ENCODE data around the gene PKD1. TPM values are rescaled to one million over a fixed set of nuclear protein-coding genes. Genes with fewer than 3 reads are reported as not detected.
"Not testable (repeated sequence)": the region's sequence is repeated elsewhere in the genome, so short reads cannot be mapped to it uniquely, and the experiment has no call there.

Gene PKD1
- polyA plus RNA-seq, result 10 to 100 TPM; 36.9 to 89.6 (median 83.7) TPM

DNA sequence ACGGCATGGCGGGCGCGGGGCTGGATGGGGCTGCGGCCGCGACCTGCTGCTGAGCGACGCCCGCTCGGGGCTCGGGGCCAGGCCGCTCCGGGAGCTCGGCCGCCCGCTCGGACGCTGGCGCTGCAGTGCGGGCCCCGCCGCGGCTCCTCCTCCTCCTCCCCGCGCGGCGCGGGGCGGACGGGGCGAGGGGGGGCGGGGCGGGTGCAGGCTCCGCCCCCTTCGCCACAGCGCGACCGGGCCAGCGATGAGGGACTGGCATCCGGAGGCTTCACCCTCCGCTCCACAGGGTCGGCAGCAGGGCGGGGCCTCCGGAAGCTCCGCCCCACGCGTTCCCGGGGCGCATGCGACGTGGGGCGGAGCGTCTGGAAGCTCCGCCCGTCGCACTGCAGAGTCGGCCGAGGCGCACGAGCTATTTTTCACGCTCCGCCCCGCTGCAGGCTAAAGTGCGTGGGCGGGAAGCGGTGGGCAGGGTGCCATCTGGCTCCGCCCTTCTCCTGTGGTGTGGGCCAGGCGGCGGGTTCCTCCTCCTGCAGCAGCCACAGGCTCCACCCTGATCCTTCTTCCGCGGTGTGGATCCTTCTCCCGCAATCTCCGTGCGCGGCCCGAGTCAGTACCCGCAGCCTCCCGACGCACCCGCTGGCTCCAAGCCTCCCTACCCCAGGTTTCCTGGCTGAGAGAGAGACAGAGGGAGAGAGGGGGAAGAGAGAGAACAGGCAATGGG, at the start of gene PKD1:
PKD1 (minus strand) TSS at position 129 of the 721 bp plus-strand sequence. CDS start 209 bp downstream, outside the sequence.
- H3K27ac ChIP-seq (ENCODE audit: low read depth, low read length), result not testable (repeated sequence)
- WGBS, 3 donors, result 0% methylated on average over 34 to 58 of the region's 81 CpGs

DNA sequence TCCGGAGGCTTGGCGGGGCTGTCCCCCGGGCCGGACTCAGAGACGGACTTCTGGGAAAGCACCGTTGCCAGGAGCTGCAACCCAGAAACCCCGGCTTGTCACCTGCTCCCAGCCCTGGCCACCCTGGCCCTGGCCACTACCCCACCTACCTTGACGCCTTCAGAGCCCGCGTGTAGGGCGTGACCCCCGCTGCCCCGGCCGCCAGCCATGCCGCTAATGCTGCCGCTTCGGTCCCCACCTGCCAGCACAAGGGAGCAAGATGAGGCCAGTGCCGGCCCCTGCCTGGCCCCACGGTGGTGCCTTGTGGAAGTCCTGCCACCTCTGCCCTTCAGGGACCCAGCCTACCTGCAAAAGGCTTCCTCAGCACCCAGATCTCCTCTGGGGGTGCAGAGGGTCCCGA, 49.3 kb upstream of the PKD1 start:
- 80 to 87% (median 82%) methylated on average over 19 to 20 of the region's 20 CpGs for WGBS, 3 donors
- no peak overlapping the region for H3K27ac ChIP-seq (ENCODE audit: low read depth, low read length)

DNA sequence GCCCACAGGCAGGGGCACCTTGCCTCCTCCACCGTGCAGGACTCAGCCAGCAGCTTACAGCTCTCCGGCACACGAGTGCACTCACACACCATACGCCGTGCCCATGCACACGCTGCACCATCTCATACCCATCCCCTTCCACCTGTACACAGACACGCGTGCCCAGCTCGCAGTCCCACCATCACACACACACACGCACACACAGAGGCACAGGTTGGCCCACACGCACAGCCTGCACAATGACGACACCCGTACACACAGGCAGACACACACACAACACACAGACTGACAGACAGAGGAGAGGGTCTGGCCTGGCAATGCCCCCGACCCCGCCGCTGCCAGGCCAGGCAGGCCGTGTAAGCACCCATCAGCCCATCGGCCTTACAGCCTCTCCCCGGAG, 48.6 kb upstream of the PKD1 start:
- no peak overlapping the region for H3K27ac ChIP-seq (ENCODE audit: low read depth, low read length)
- WGBS, 3 donors, result 83 to 90% (median 87%) methylated on average over 17 to 19 of the region's 19 CpGs

DNA sequence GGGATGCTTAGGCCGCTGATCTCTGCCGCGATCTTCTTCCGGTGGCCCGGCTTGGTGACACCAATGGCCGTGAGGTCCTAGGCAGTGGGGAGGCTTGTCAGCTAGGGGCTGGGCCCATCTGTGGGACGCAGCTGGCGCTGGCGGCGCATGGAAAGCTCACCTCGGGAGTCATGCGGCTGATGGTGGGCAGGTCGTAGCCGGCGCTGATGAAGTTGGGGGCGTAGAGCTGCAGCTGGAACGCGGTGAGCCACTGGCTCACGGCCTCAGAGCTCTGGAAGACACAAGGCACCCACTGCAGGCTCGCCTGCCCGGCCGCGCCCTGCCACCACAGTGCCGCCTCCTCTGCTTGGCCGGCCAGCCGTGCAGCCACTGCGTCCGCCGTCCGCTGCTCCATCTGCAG, 48.0 kb upstream of the PKD1 start:
- no peak overlapping the region for H3K27ac ChIP-seq (ENCODE audit: low read depth, low read length)
- WGBS, 3 donors, result 91 to 93% (median 91%) methylated on average over 23 to 30 of the region's 30 CpGs

DNA sequence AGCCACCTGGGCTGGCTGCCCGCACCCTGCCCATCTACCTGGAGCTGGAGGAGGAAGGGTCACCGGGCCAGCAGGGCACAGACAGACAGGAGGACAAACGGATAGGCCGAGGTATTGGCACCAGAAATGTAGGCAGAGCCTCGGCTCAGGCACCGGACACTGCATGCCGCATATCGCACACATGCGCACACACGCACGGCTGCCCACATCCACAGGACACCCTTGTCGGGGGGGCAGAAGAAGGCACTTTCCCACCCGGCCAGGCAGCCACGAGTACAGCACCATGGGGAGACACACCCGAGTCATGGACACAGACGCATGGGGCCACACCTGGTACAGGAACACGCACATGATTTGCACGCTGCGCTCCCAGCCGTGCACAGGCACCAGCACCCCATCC, 46.3 kb upstream of the PKD1 start:
- H3K27ac ChIP-seq (ENCODE audit: low read depth, low read length), result no peak overlapping the region
- WGBS, 3 donors, result 90 to 92% (median 91%) methylated on average over 20 of the region's 20 CpGs

DNA sequence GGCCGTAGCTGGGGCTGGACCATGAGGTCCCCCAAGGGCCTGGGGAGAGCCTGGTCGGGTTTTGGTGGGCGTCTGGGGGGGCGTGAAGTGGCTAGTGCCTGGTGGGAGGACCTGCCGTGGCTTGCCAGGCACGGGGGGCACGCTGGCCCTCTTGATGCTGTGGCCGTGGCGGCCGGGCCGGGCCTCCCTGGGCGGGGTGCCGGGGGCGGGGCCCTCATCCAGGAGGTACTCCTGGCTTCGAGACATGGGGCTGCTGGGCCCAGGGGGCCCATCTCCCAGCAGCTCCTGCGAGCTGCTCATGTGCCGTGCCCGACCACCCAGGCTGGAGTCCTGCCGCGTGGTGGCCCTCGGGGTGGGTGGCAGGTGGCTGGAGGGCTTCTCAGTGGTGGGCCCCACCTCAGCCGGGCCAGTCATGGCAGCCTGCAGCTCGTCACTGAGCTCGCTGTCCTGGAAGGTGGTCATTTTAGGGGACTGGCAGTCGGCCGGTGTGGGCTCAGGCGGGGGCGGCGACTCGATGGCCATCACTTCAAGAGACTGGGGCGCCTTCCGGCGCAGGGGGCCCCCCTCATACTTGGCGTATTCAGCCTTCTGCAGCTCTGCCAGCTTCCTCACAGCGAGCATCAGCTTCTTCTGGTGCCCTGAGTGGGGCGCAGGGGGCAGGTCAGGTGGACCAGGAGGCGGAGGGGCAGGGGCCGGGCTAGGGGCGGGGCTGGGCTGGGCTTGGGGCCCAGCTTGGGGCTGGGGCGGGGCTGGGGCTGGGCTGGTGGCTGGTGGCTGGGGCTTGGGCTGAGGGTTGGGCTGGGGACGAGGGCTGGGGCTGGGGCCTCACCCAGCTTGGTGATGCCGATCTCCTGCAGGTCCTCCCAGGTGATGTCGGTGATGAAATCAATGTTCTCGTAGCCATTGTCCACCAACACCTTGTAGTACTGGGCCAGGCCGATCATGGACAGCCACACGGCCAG, 45.5 kb upstream of the PKD1 start:
- H3K27ac ChIP-seq (ENCODE audit: low read depth, low read length), result no peak overlapping the region
- WGBS, 3 donors, result 83 to 91% (median 85%) methylated on average over 39 to 46 of the region's 46 CpGs

DNA sequence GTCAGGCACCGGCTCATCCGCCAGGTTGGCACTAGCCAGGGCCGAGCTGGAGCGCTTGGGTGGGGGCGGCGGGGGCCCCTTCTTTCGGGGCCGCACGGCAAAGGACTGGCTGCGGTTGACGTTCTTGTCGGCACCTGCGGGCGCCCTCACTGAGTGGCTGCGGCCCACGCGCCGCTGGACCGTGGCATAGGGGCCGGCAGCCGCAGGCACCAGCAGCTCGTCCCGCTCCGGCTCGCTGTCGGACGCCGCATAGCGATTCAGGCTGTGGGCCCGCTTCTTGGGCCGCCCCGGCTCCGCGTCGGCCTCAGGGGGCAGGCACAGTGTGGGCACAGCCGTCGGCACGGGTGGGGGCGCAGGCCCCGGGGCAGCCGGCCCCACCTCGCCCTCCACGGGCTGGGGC, 44.8 kb upstream of the PKD1 start:
- WGBS, 3 donors, result 94 to 95% (median 95%) methylated on average over 34 to 43 of the region's 43 CpGs
- H3K27ac ChIP-seq (ENCODE audit: low read depth, low read length), result no peak overlapping the region

DNA sequence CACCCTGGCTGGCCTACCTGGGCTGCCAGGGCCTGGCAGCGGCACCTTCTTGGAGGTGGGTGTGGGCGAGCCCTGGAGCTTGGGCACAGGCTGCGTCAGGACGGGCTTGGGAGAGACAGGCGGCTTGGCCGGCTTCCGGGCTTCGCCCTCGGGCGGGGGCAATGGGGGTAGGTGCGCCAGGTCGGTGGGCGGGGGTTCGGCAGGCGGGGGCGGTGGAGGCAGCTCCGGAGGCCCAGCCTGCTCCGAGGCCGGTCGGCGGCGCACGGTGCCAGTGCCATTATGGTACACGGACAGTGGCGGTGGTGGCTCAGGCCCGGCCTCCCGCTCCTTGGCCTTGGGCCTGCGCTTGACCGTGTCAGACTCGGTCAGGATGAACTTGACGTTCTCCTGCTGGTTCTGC, 43.9 kb upstream of the PKD1 start:
- WGBS, 3 donors, result 96 to 97% (median 97%) methylated on average over 23 to 31 of the region's 31 CpGs
- no peak overlapping the region for H3K27ac ChIP-seq (ENCODE audit: low read depth, low read length)

DNA sequence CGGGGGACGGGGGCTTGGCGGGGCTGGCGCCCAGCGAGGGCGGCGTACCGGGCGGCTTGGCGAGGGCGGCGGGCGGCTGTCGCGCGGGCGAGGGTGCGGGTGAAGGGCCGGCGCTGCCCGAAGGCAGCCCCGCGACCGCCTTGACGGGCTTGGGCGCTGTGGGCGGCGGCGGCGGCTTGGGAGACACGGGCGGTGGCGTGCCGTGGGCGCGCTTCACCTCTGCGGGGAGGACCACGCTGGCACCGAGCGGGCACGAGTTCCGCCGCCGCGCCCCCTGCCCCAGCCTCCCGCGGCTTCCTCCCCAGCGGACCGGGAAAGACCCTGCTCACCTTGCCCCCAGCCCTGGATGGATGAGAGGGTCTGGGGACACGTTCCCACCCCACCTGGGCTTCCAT, 43.4 kb upstream of the PKD1 start:
- 26 to 61% (median 44%) methylated on average over 38 of the region's 50 CpGs for WGBS, 3 donors
- H3K27ac ChIP-seq (ENCODE audit: low read depth, low read length), result no peak overlapping the region

DNA sequence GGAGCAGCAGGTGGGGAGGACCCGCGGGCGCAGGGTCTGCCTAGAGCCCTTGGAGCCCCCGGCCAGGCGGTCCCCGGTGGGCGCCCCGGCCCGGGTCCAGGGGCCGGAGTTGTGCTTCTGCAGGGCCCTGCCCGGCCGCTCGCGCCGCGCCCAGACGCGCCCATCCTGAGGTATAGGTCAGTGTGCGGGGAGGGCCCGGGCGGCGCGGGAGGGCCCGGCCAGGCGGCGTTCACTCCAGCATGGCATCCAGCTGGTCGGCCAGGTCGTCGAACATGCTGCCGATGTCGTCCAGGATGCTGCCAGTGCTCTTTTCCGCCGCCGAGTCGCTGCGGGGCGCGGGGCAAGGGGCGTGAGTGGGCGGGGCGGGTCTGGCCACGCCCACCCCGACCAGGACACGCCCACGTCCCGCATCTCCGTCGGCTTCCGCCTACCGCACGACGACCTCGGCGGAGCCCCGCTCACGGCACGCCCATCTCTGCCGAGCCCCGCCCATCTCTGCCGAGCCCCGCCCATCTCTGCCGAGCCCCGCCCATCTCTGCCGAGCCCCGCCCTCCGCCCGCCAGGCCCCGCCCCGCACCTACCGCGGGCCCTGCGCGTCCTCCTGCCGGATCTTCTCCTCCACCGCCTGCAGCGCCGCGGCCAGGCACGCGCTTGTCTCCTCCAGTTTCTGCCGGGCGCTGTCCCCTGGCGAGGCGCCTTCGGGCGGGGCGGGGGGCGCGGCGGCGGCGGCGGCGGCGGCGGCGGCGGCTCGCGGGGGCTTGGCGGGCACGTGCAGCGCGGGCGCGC, 42.8 kb upstream of the PKD1 start:
- 33 to 41% (median 37%) methylated on average over 46 to 105 of the region's 106 CpGs for WGBS, 3 donors
- no peak overlapping the region for H3K27ac ChIP-seq (ENCODE audit: low read depth, low read length)

DNA sequence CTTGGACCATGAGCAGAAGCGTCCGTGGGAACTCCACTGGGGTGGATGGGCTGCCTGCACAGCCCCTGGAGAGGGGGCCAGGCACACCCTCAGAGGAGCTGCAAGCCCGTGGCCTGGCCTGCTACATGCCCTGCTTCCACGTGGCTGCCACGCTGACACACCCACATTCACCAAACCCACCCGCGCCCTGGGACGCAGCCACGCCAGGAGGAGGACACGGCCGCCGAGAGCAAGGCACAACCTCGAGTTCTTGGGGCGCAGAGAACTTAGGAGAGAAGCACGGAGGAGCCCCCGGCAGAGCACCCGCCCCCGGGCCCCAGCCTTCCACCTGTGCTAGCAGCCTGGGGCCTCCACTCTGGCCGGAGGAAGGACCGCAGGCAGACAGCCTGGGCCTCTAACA, 41.9 kb upstream of the PKD1 start:
- WGBS, 3 donors, result 93 to 94% (median 94%) methylated on average over 20 of the region's 20 CpGs
- H3K27ac ChIP-seq (ENCODE audit: low read depth, low read length), result no peak overlapping the region

DNA sequence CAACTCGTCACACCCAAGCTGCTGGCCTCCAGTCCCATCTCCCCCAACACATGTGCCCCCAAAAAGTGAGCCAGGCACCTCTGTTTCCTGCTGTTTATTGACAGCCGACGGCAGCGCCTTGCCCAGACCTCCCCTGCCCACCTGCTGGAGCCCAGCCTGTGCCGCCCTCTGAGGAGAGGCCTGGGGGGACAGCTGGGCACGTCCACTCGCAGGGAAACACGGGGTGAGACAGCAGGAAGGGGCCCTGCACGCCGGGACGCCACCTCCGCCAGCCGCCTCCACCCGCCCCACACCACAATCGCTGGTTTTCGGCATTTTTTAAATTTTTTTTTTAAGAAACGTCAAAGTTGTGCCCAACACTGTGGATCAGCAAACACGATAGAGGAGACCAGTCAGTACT, 41.4 kb upstream of the PKD1 start:
- no peak overlapping the region for H3K27ac ChIP-seq (ENCODE audit: low read depth, low read length)
- WGBS, 3 donors, result 90 to 92% (median 91%) methylated on average over 18 of the region's 18 CpGs

DNA sequence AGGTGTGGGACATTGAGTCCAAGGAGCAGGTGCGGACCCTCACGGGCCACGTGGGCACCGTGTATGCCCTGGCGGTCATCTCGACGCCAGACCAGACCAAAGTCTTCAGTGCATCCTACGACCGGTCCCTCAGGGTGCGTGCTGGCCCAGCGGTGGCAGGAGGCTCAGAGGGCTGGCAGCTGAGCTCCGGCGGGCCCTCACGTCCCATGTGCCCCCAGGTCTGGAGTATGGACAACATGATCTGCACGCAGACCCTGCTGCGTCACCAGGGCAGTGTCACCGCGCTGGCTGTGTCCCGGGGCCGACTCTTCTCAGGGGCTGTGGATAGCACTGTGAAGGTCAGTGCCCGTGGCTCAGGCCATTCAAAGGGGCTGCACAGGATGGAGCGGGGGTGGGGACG, 40.3 kb upstream of the PKD1 start:
- H3K27ac ChIP-seq (ENCODE audit: low read depth, low read length), result no peak overlapping the region
- 93 to 96% (median 94%) methylated on average over 23 of the region's 23 CpGs for WGBS, 3 donors

DNA sequence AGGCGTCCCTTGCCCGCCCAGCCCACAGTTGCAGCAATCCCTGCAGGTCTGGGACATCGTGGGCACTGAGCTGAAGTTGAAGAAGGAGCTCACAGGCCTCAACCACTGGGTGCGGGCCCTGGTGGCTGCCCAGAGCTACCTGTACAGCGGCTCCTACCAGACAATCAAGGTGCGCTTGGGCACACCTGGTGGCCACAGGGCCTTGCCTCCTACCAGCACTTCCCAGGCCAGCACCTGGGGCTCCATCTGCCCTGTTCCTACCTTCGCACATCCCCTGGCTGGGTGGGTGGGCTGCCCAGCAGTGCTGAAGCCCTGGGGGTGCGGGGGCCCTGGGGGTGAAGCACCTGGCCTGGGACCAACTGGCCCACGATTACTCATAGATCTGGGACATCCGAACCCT, 39.8 kb upstream of the PKD1 start:
- H3K27ac ChIP-seq (ENCODE audit: low read depth, low read length), result no peak overlapping the region
- 91 to 95% (median 95%) methylated on average over 10 of the region's 10 CpGs for WGBS, 3 donors

DNA sequence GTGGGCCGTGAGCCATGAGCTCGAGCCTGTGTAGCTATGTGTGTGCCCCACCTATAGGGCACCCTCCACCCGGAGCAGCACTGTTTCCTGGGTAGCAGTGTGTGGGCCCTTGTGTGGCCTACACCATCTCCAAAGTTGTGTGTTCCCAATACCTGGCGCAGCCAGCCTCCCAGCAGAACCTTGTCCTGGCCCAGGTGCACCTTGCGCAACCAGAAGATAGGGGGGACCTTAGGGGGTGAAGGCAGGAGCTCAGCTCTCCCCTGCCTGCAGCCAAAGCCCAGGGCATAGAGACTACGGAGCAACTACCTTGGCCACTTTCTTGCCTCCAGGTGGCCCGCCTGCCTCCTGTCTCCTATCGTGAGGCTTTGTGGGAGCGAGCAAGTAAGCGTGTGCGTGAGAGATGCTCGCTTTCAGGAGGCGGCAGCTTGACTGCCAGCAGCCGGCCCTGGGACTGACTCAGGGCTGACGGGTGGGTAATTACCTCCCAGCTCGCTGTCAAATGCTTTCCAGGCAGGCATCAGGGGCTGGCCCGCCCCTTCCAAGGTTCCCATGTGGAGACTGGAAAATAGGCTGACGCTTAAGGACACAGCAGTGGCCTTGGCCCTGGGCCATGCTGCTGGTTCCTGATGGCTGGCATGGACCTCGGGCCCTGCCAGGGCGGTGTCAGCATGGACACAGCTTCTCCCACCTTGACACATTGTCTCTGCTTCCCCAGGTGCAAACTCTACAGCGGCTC, 38.9 kb upstream of the PKD1 start:
- 87 to 95% (median 92%) methylated on average over 21 of the region's 21 CpGs for WGBS, 3 donors
- H3K27ac ChIP-seq (ENCODE audit: low read depth, low read length), result no peak overlapping the region

DNA sequence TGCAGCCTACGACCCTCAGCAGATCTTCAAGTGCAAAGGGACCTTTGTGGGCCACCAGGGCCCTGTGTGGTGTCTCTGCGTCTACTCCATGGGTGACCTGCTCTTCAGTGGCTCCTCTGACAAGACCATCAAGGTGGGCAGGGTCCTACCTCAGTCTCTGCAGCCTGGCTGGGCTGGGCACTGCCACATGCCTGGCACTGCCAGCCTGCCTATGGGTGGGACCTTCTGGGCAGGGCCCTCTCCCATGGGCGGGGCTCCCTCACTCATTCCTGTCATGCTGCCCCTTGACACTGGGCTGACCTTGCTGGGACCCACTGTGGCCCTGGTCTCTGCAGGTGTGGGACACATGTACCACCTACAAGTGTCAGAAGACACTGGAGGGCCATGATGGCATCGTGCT, 38.2 kb upstream of the PKD1 start:
- no peak overlapping the region for H3K27ac ChIP-seq (ENCODE audit: low read depth, low read length)
- 91 to 97% (median 95%) methylated on average over 4 of the region's 4 CpGs for WGBS, 3 donors

DNA sequence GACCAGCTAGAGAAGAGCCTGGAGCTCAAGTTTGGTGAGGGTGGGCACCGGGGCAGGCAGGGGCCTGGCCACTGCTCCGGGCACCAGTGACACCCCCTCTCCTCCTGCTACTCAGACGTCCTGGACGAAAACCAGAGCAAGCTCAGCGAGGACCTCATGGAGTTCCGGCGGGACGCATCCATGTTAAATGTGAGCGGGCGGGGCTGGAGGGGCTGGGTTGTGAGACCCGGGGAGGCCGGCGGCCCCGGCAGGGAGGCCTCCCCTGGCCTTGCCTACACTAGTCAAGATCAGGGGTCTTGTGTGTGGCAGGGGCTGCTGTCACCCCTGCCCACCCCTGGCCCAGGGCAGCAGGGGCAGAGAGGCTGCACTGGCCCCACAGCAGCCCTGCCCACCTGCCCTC, 37.7 kb upstream of the PKD1 start:
- no peak overlapping the region for H3K27ac ChIP-seq (ENCODE audit: low read depth, low read length)
- WGBS, 3 donors, result 91 to 95% (median 92%) methylated on average over 10 to 14 of the region's 14 CpGs

DNA sequence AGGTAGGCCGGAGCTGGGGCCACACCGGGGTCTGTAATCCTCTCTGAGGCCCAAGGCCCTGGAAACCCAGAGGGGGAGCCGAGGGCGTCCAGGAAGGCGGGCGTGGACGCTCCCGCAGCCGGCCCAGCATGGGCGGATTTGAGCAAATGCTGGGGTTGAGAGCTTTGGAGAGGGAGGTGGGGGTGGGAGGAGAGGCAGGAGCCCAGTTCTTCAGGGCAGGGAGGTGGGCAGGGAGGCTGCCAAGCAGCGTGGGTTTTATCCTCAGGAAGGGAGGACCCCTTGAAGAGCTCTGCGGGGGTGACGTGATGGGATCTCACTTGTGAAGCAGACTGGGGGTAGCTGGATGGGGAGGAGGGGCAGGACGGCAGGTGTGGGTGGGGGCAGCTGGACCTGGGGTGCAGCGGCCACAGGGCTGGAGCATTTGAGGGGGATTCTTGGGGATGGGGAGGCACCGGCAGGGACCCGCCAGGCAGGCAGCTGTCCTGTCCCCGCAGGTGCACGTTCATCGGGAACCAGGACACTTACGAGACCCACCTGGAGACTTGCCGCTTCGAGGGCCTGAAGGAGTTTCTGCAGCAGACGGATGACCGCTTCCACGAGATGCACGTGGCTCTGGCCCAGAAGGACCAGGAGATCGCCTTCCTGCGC, 37.1 kb upstream of the PKD1 start:
- no peak overlapping the region for H3K27ac ChIP-seq (ENCODE audit: low read depth, low read length)
- WGBS, 3 donors, result 90 to 92% (median 91%) methylated on average over 29 of the region's 29 CpGs

Measured in adipose tissue (tissue), 3 donors.